Peyer's patch (tissue), 4 donors: ENCODE data around the gene FBXL3. TPM values are rescaled to one million over a fixed set of nuclear protein-coding genes. Genes with fewer than 3 reads are reported as not detected.

Experiments
- DNase-seq, 3 donors: peaks; one replicate each; pipeline ENCODE4 v3.0.0-alpha.2; 2017 to 2019
- H3K27ac ChIP-seq, 4 donors: fragments of 200-600 bp; sonication (generic); one replicate each; pipeline ENCODE4 v1.5.1; 2016 to 2019
- H3K27me3 ChIP-seq, 2 donors: fragments of 200-600 bp; sonication (generic); one replicate each; pipeline ENCODE4 v1.5.1; 2019
- H3K36me3 ChIP-seq, 3 donors: fragments of 200-600 bp; sonication (generic); one replicate each; pipeline ENCODE4 v1.5.1; 2016 to 2019
- H3K4me1 ChIP-seq, 4 donors: fragments of 200-600 bp; sonication (generic); one replicate each; pipeline ENCODE4 v1.5.1; 2016 to 2019
- H3K4me3 ChIP-seq, 4 donors: fragments of 200-600 bp; sonication (generic); 1 replicate in 3 of 4; 2 replicates in 1 of 4; pipeline ENCODE4 v1.5.1; 2016 to 2019; ENCODE audit warnings: mild to moderate bottlenecking in 1 of 4
- H3K9me3 ChIP-seq, 4 donors: fragments of 200-600 bp; sonication (generic); one replicate each; pipeline ENCODE4 v1.5.1; 2016 to 2019; ENCODE audit warnings: mild to moderate bottlenecking in 1 of 4
- POLR2A ChIP-seq, 2 donors: fragments of 450-650 bp; IDR thresholded peaks; one replicate each; pipeline ENCODE4 v1.5.1; 2017; ENCODE audit warnings: antibody characterized with exemption in 2 of 2, mild to moderate bottlenecking in 2 of 2, moderate library complexity in 2 of 2
- total RNA-seq, 4 donors: library from RNA; depleted of rRNA; stranded (reverse); fragments of >200 nt; gene quantifications; one replicate each; pipeline ENCODE4 v1.1.0, GENCODE V29; 2016
- TF ChIP-seq, protein P1 (sequence below), 6 experiments: fragments of 450-650 bp in 4 of 6; fragments of 200-600 bp in 2 of 6; sonication (generic) in 1 of 6; IDR thresholded peaks; one replicate each; pipeline ENCODE4 v1.5.1; 2017 to 2019; ENCODE audit warnings: antibody characterized with exemption in 6 of 6, mild to moderate bottlenecking in 3 of 6, moderate library complexity in 1 of 6

The FBXL3 gene
- total RNA-seq, 4 donors from 2014 or later, result 48.7 to 66.2 (median 52.7) TPM

DNA sequence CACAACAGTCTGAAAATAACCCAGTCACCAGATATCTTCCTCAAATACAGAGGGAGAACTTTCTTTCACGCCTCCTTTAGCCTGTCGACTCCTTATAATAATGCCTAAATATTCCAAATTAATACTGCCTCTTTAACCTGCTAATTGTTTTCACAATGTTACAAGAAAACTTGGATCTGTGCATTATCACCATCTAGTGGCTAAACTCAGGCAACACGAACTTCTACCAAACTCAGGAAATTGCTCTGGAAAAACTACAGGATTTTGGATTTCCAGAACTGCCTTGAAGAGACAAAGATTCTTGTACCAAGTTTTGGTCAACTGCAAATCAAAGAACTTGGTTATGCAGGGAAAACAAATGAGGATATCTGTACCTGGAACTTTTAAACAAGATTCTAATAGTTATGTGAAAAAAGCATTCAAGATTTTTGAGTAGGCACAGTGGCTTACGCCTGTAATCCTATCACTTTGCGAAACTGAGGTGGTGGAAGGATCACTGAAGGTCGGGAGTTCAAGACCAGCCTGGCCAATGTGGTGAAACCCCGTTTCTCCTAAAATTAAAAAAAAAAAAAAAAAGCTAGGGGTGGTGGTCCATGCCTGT lies 24.3 kb downstream of the FBXL3 start:
- no peak for TF ChIP-seq POLR2A (IDR thresholded peaks at IDR 0.05)
- TF ChIP-seq, protein P1, sequence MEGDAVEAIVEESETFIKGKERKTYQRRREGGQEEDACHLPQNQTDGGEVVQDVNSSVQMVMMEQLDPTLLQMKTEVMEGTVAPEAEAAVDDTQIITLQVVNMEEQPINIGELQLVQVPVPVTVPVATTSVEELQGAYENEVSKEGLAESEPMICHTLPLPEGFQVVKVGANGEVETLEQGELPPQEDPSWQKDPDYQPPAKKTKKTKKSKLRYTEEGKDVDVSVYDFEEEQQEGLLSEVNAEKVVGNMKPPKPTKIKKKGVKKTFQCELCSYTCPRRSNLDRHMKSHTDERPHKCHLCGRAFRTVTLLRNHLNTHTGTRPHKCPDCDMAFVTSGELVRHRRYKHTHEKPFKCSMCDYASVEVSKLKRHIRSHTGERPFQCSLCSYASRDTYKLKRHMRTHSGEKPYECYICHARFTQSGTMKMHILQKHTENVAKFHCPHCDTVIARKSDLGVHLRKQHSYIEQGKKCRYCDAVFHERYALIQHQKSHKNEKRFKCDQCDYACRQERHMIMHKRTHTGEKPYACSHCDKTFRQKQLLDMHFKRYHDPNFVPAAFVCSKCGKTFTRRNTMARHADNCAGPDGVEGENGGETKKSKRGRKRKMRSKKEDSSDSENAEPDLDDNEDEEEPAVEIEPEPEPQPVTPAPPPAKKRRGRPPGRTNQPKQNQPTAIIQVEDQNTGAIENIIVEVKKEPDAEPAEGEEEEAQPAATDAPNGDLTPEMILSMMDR (IDR thresholded peaks at IDR 0.05), result peak in 4 of 6 experiments; percentile 46 to 61 (median 52)
- Histone ChIP-seq H3K27me3 (no peaks in the 10 kb centered on the region), H3K36me3 (peaks cover 0 to 48% (median 0%) of the 10 kb centered on the region in 3 donors), H3K27ac (no peak overlapping the region), H3K4me1 (peaks cover 0 to 9% (median 0%) of the 10 kb centered on the region in 4 donors), H3K4me3 (no peak overlapping the region), H3K9me3 (no peaks in the 10 kb centered on the region)
- no peak for DNase-seq

DNA sequence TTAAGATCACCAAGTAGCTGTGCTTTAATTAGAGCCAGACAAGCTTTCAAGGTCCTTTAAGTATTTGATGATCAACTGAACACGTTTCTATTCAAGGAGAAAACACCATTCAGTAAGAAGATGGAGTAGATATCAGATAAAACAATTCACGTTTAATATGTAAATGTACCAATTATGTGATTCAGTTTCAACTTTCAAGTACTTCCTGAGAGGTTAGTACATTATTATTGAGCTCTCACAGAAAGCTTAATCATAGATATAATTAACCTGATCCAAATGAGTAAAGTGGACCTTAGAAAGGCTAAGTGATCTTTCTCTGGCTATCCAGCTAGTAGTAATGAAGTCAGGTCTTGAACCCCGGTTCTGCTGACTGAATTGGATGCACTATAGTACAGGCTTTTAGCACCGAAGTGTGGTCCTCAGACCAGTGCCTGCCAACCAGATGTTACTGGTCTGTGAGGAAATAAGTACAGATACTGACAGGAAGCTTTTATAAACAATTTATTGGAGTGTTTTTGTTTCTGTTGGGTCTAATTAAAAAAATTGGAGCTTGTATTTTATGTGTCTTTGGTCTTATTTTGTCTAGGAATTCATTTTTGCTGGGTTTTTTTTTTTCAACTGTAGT lies 24.9 kb downstream of the FBXL3 start:
- DNase-seq, result no peak
- H3K27ac ChIP-seq, result no peak overlapping the region
- H3K27me3 ChIP-seq, result no peaks in the 10 kb centered on the region
- H3K36me3 ChIP-seq, result peaks cover 0 to 48% (median 0%) of the 10 kb centered on the region in 3 donors
- TF ChIP-seq, protein P1 (IDR thresholded peaks at IDR 0.05), result no peak
- TF ChIP-seq POLR2A (IDR thresholded peaks at IDR 0.05), result no peak
- H3K4me3 ChIP-seq, result no peak overlapping the region
- peaks cover 0 to 9% (median 0%) of the 10 kb centered on the region in 4 donors for H3K4me1 ChIP-seq
- H3K9me3 ChIP-seq, result no peaks in the 10 kb centered on the region

GRCh38 chr13:77001540-77001939 lies 25.4 kb downstream of the FBXL3 start:
- no peak overlapping the region for H3K4me3 ChIP-seq
- no peak for TF ChIP-seq POLR2A (IDR thresholded peaks at IDR 0.05)
- TF ChIP-seq, protein P1 (IDR thresholded peaks at IDR 0.05), result no peak

DNA sequence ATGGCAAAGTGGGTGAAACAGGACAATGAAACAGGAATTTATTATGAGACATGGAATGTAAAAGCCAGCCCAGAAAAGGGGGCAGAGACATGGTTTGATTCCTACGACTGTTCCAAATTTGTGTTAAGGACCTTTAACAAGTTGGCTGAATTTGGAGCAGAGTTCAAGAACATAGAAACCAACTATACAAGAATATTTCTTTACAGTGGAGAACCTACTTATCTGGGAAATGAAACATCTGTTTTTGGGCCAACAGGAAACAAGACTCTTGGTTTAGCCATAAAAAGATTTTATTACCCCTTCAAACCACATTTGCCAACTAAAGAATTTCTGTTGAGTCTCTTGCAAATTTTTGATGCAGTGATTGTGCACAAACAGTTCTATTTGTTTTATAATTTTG lies 26.5 kb downstream of the FBXL3 start:
- H3K9me3 ChIP-seq, result no peaks in the 10 kb centered on the region
- TF ChIP-seq POLR2A (IDR thresholded peaks at IDR 0.05), result no peak
- TF ChIP-seq, protein P1 (IDR thresholded peaks at IDR 0.05), result no peak
- DNase-seq, result no peak
- no peaks in the 10 kb centered on the region for H3K27me3 ChIP-seq
- H3K36me3 ChIP-seq, result peaks cover 0 to 56% (median 0%) of the 10 kb centered on the region in 3 donors
- no peak overlapping the region for H3K27ac ChIP-seq
- peaks cover 0 to 9% (median 0%) of the 10 kb centered on the region in 4 donors for H3K4me1 ChIP-seq
- H3K4me3 ChIP-seq, result no peak overlapping the region

More at GRCh38 chr13:77001540-77001939, 25.4 kb downstream of the FBXL3 start:
- Histone ChIP-seq H3K27ac (no peak overlapping the region), H3K9me3 (no peaks in the 10 kb centered on the region), H3K27me3 (no peaks in the 10 kb centered on the region), H3K4me1 (peaks cover 0 to 9% (median 0%) of the 10 kb centered on the region in 4 donors), H3K36me3 (peaks cover 0 to 51% (median 0%) of the 10 kb centered on the region in 3 donors)
- no peak for DNase-seq

GRCh38 chr13:76994281-76994680 lies 32.7 kb downstream of the FBXL3 start:
- Histone ChIP-seq H3K4me1 (peaks cover 0 to 13% (median 2%) of the 10 kb centered on the region in 4 donors), H3K27ac (no peak overlapping the region)

More at GRCh38 chr13:76994281-76994680, 32.7 kb downstream of the FBXL3 start:
- no peak for DNase-seq
- H3K9me3 ChIP-seq, result no peaks in the 10 kb centered on the region
- no peaks in the 10 kb centered on the region for H3K27me3 ChIP-seq
- TF ChIP-seq POLR2A (IDR thresholded peaks at IDR 0.05), result no peak
- TF ChIP-seq, protein P1 (IDR thresholded peaks at IDR 0.05), result no peak
- H3K36me3 ChIP-seq, result peaks cover 0 to 36% (median 0%) of the 10 kb centered on the region in 3 donors
- no peak overlapping the region for H3K4me3 ChIP-seq
